NCI-H1092 treated with DMSO at 0.1 percent for 48 hours (cell line): ENCODE results near the gene SELENOH.

Source experiments
- DNase-seq: peaks from one replicate; lab custom pipeline; 2025; lab: John Stamatoyannopoulos, UW

Gene SELENOH

DNA sequence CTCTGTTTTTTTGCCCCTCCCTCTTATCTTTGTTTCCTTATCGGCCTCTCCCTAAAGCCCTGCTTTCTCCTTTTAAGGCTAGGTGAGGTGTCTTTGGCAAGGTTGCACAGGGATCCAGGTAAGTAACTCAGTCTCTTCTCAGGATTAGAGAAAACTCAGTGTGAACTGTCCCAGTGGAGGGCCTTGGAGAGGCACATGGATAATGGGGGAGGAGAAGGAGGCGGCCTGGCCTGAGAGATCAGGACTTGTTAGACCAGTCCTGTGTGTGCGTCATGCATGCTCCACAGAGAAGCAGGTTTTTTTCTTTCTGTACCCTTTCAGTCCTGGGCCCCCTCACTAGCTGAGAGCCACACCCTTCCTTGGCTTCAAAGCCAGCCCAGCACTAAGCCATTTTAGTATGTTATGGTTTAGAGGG, 40.2 kb downstream of the SELENOH start:
- no peak for DNase-seq

DNA sequence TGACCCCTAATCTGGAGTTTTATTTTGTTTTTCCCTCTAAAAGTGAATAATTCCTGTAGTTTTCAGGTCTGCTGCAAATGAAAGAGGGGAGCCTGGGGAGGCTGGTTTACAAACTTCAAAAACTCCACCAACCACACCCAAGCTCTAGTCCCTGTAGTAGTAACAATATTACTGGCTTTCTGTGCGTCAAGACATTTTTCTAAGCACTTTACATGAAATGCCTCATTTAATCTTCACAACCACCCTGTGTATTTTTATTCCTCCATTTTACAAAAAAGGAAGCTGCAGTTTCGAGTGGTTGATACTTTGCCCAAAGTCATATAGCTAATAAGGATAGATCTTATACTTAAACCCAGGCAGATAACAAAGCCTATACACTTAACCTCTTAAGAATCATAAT, 43.8 kb downstream of the SELENOH start:
- DNase-seq: no peak

DNA sequence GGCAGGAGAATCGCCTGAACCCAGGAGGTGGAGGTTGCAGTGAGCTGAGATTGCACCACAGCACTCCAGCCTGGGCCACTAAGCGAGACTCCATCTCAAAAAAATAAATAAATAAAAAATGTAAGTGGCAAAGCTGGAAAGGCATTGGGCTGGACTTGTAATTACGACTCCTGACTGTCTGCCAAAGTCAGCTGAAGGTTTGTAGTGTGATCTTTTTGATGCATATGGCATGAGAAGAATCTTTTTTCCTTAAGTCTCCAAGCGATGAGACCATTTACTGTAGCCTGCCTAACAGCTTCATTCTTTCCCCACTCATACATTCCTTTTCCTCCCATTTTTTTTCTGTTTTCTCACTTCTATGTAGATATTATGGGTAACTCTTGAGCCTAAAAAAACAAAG, 45.1 kb downstream of the SELENOH start:
- no peak for DNase-seq

GRCh38 chr11:57787006-57787604, 45.8 kb downstream of the SELENOH start:
- no peak for DNase-seq

- no peak for DNase-seq
These were observed 46.8 kb downstream of the SELENOH start for GRCh38 chr11:57787920-57788702.

DNA sequence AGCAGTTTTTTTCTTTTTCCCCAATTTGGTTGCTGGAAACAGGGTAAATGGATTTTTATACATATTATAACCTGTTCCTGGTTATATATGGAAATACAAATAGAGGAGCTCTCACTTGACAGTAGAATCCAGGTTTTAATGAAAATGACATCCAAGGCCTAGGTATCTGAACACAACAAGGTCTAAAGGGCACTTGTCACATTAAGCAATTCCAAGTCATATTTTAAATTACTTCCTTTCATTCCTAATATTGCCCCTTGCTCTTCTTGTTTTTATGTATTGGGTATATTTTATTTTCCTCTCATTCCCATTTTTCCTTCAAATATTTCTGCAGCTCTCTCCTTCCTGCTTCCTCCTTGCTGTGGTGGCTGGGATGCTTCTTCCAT, 47.4 kb downstream of the SELENOH start:
- no peak for DNase-seq

GRCh38 chr11:57791321-57792059, 50.2 kb downstream of the SELENOH start:
- DNase-seq: no peak

- no peak for DNase-seq
These were observed 50.8 kb downstream of the SELENOH start for GRCh38 chr11:57792060-57792541.

DNA sequence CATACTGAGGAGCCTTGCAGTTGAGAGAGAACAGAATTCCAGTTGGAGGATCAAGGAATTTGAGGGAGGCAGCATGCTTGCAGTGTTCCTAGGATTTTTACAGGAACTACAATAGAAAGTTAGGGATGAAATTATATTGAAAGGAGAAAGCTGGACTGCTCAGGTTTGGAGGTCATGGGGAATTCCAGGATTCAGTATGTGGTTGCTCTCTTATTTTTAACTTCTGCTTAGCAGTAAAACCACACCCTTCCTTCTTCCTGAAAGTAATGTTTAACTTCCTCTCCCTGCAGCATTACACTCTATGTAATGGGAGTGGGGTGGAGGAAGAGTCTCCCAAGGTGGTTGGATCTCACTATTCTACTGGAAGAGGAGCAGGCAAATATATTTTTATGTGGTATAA, 51.6 kb downstream of the SELENOH start:
- DNase-seq: no peak
